Urothelium cell line (cell line): ENCODE results near the gene SELENOW.
"Not testable (repeated sequence)": the region's sequence is repeated elsewhere in the genome, so short reads cannot be mapped to it uniquely, and the experiment has no call there.

Source experiments
- DNase-seq: peaks from one replicate; pipeline ENCODE4 v3.0.0; 2011; ENCODE audit warnings: low spot score, mixed read lengths
- FAIRE-seq: peaks from 2 replicates; lab custom pipeline; 2011; peaks lifted over from hg19 to GRCh38; lab: Jason Lieb, UNC

SELENOW gene

DNA sequence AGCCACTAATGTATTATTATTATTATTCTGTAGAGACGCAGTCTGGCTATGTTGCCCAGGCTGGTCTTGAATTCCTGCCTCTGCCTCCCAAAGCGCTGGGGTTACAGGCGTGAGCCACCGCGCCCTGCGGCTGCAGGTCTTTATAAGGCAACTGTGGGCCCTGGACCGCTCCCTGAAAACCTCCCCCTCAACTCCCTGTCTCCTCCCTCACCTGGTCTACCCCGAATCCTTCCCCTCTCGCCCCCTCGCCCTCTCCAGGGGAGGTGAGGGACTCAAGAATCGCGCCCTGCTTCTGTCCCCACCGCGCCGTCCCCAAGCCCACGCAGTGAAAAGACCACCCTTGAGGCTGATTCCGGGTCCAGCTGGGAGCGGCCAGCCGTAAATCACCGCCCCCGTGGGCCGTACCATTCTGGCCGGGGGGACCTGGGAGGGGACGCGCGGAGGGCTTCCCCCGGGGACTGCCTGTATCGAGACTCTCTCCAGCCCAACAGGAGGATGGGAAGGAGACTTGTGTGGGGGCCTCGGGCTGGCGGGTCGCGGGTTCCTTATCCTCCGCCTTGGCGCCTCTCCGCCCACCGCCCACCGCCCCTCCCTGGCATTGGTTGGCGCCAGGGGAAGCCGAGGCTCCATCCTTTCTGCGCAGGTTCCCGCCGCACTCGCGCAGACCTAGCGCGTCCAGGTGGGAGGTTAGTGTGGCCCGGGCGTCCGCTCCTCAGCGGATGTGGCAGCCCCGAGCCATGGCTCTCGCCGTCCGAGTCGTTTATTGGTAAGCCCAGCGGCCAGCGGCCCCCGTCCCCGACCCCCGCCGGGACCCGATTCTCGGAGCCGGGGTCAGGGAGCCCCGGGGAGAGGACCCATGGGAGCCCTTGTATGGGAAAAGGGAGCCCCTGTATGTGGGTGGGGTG, at the start of gene SELENOW:
TSS of gene SELENOW (plus strand) at position 655 of the 905 bp plus-strand sequence. CDS start at position 738, 83 bp downstream.
- FAIRE-seq (peak; percentile 95), DNase-seq (peak; percentile 96)

DNA sequence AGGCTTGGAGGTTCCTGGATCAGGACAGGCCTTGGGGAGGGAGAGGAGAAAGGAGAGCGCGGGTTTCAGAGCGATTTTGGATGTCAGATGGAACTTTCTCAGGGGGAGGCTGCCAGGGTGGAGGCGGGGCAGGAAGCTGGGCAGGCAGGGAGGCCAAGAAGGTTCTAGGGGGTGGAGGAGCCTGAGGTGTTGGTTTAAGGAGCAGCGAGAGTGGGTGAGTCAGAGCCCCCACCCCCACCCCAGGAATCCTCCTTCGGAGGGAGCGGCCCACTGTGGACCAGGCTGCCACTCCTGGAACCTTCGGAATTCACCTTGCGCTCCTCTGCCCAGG, 49.1 kb upstream of the SELENOW start:
- no peak for FAIRE-seq
- DNase-seq: peak; percentile 91

DNA sequence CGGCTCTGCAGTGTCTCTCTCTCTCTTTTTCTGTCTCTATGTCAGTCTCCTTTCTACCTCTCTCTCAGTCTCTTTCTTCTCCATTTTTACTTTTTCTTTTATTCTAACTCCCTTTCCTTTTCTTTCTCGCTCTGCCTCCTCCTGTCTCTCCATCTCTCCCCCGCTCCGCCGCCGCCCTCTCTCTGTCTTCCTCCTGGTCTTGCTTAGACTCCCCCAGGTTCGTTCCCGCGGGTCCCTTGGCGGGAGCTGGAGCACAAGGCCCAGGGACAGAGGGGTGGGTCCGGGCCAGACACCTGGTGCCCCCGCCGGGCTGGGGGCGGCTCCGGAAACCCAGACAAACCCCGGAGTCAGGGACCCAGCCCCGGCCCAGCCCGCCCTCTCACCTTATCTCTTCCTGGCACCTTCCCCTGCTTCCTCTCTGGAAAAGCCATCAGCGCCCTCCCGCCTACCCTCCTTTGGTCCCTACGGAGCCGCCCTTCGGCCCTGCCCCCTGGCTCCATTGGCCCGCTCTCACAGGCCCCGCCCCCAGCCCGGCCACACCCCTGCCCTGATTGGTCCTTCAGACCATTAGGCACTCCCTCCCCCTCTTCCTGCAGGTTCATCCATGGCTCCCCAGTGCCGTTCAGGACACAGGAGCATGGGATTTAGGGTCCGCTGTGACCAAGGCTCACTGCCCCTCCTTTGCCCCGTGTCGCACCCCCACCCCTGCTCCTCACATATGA, 48.5 kb upstream of the SELENOW start:
- peak; percentile 90 for DNase-seq
- FAIRE-seq: no peak

DNA sequence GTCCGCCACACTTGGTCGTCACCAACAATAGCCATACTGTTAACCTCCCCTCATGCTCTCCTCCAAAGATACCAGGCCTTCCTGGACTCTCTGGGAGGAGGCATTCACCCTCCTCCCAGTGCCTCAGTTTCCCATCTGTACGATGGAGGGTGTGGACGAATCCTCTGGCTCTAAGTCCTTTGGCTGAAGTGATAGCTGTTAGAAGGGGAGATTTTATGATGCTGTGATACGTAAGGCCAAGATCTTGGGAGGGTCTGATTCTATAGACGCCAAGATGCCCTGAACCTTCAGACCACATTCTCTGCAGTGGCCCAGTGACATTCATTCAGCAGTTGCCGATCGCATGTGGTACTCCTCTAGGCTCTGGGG, 48.0 kb upstream of the SELENOW start:
- no peak for FAIRE-seq
- no peak for DNase-seq

DNA sequence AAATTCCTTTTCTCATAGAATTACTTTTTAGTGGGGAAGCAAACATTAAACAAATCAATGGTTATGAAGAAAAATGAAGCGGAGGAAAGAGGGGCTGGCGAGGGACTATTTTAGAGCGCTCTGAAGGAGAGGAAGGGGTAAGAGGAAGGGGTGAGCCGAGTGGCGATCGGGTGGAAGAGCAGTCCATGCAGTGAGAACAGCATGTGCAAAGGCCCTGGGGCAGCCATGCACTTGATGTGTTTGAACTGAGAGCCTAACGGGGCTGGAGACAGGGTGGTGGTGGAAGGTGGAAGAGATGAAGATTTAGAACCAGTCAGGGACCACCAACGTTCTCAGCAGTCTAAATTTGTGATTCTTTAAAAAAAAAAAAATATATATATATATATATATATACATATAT, 47.6 kb upstream of the SELENOW start:
- no peak for DNase-seq

DNA sequence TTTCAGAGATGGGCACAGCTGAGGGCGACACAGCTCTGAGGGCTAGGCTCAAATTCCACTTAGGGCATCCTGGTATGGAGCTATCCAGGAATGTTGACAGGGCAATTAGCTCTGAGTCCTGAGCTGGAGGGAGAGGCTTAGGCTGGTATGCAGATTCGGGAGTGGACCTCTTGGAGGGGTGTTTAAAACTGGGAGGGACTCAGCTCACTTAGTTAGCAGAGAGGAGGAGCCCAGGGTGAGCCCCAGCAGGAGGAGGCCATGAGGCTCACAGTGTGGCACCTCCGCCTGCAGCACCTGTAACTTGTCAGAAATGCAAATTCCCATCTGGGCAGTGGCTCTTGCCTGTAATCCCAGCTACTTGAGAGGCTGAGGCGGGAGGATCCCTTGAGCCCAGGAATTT, 43.4 kb upstream of the SELENOW start:
- DNase-seq (no peak), FAIRE-seq (no peak)

More for the DNA sequence above, 47.6 kb upstream of the SELENOW start:
- no peak for FAIRE-seq

DNA sequence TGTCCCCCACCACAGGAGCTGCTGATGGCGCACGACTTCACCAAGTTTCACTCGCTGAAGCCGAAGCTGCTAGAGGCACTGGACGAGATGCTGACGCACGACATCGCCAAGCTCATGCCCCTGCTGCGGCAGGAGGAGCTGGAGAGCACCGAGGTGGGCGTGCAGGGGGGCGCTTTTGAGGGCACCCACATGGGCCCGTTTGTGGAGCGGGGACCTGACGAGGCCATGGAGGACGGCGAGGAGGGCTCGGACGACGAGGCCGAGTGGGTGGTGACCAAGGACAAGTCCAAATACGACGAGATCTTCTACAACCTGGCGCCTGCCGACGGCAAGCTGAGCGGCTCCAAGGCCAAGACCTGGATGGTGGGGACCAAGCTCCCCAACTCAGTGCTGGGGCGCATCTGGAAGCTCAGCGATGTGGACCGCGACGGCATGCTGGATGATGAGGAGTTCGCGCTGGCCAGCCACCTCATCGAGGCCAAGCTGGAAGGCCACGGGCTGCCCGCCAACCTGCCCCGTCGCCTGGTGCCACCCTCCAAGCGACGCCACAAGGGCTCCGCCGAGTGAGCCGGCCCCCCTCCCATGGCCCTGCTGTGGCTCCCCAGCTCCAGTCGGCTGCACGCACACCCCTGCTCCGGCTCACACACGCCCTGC, 37.5 kb upstream of the SELENOW start:
- FAIRE-seq: no peak

DNA sequence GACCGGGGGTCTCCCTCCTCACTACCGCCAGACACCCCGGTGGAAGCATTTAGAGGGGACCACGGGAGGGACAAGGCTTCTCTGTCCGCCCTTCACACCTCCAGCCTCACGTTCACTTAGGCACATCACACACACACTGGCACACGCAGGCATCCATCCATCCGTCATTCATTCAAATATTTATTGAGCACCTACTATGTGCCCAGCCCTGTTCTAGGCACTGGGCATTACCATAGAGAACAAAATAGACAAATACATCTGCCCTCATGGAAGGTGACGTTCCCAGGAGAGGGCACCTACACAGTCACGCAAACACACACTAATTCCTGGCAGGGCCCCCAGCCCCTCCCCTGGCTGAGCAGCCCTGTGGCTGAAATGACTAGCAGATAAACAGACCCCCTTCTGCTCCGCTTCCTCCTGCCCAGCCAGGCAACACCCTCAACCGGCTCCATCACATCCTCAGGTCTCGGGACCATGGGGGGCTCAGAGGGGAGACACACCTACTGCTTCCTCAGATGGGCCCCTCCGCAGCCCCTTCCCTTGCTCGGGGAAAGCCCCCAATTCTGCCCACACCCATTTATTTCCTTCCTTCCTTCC, 36.9 kb upstream of the SELENOW start:
- FAIRE-seq: no peak
- DNase-seq: no peak

More for the DNA sequence above, 37.5 kb upstream of the SELENOW start:
- DNase-seq: no peak

DNA sequence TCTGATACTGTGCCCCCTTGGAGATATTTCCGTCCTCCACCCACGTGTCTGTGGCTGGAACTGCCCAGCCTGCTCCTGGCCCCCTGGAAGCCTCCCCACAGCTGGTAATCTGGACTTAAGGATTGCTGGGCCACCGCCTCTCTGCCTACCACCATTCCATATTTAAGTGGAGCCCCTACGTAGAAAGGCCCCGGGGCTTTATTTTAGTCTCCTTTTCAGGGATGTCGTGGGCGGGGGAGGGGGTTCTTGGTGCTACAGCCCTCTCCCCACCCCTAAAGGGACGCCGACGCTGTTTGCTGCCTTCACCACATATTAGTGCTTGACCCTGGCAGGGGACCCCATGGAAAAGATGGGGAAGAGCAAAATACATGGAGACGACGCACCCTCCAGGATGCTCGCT, 35.9 kb upstream of the SELENOW start:
- DNase-seq: peak; percentile 17
- FAIRE-seq: no peak

DNA sequence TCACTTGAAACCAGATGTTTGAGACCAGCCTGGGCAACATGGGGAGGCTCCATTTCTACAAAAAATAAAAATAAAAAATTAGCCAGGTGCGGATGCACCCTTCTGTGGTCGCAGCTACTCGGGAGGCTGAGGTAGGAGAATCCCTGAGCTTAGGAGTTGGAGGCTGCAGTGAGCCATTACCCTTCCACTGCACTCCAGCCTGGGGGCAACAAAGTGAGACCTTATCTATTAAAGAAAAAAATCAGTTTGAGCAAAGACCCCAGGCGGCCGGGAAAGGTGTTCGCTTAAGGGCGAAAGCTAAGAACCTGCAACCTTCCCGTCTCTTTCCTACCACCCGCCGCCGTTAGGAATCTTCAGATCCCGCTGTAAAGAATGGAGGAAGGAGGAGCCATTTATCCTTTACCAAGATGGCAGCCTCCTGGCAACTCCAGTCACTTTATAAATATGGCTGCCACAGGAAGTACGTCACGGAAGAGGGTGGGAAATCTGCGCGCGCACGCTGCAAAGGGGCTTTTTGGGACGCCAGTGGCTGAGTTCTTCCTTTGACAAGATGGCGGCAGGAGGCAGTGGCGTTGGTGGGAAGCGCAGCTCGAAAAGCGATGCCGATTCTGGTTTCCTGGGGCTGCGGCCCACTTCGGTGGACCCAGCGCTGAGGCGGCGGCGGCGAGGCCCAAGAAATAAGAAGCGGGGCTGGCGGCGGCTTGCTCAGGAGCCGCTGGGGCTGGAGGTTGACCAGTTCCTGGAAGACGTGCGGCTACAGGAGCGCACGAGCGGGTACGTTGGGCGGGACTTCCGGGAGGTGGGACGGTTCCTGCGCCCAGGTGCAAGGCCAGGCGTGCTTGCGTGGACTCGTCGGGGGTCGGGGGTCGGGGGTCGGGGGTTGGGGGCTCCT, 33.2 kb upstream of the SELENOW start, which contains the start of gene NOP53:
TSS of gene NOP53 (plus strand) at position 537 of the 892 bp plus-strand sequence. CDS start at position 551, 14 bp downstream.
- peak; percentile 94 for DNase-seq
- peak; percentile 20 for FAIRE-seq

DNA sequence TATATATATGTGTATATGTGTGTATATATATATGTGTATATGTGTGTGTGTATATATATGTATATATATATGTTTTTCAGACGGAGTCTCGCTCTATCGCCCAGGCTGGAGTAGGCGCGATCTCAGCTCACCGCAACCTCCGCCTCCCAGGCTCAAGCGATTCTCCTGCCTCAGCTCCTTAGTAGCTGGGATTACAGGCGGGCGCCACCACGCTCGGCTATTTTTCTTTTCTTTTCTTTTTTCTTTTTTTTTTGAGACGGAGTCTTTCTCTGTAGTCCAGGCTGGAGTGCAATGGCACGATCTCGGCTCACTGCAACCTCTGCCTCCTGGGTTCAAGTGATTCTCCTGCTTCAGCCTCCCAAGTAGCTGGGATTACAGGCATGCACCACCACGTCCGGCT, 32.4 kb upstream of the SELENOW start:
- FAIRE-seq, DNase-seq: not testable (repeated sequence)

DNA sequence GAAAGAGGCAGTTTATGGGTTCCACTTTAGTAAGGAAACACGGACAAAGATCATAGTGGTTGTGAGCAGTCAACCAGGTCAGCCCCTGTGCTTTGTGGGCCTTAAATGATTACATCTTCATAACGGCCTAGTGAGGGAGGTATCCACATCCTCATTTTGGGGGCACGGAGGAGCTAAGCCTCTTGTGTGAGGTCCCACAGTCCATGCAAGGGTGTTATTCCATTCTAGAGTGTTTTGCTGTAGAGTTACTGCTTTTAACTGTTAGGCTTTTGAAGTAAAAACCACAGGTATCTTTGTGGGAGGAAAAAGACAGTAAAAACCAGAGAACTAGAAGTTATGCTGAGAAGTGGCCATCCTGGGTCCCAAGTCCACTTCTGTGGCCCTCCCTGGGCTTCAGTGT, 29.2 kb upstream of the SELENOW start:
- FAIRE-seq (no peak), DNase-seq (no peak)

DNA sequence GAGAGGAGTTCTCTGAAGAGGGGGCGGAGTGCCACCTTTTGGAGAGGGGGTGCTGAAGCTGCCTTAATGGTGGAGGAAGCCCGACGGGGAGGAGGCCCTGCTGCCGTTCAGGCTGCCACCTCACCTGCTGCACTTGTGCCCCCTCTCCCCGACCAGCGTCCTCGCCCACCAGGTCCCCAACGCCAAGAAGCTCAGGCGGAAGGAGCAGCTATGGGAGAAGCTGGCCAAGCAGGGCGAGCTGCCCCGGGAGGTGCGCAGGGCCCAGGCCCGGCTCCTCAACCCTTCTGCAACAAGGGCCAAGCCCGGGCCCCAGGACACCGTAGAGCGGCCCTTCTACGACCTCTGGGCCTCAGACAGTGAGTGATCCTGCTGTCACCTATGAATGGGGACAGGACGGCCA, 27.8 kb upstream of the SELENOW start:
- DNase-seq (no peak), FAIRE-seq (no peak)

DNA sequence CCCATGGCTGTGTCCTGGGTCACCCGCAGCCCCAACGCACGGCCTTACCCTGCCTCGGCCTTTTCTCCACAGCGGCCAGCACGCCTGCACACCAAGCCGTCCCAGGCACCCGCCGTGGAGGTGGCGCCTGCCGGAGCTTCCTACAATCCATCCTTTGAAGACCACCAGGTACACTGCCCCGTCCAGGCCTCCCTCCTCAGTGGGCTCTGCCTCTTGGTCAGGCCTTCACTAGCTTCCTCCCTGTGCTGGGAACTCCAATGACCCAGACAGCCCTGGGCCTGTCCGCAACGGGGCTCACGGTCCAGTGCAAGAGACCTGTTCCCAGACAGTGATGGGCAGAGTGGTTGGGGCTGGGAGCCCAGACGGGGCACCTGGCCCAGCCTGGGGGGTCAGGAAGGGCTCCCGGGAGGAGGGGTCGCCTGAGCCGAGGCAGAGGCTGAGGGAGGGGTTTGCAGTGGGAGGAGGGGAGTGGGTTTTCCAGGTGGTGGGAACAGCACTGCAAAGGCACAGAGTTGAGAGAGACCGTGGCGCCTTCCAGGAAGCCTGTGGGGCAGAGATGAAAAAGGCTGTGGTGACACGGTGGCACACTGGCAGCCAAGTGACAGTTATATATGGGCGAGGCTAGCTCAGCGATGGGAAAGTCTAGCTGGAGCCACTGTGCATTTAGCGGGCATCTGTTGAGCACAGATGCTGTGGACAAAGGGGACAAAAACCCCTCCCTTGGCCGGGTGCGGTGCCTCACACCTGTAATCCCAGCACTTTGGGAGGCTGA, 25.9 kb upstream of the SELENOW start:
- DNase-seq (no peak), FAIRE-seq (no peak)

DNA sequence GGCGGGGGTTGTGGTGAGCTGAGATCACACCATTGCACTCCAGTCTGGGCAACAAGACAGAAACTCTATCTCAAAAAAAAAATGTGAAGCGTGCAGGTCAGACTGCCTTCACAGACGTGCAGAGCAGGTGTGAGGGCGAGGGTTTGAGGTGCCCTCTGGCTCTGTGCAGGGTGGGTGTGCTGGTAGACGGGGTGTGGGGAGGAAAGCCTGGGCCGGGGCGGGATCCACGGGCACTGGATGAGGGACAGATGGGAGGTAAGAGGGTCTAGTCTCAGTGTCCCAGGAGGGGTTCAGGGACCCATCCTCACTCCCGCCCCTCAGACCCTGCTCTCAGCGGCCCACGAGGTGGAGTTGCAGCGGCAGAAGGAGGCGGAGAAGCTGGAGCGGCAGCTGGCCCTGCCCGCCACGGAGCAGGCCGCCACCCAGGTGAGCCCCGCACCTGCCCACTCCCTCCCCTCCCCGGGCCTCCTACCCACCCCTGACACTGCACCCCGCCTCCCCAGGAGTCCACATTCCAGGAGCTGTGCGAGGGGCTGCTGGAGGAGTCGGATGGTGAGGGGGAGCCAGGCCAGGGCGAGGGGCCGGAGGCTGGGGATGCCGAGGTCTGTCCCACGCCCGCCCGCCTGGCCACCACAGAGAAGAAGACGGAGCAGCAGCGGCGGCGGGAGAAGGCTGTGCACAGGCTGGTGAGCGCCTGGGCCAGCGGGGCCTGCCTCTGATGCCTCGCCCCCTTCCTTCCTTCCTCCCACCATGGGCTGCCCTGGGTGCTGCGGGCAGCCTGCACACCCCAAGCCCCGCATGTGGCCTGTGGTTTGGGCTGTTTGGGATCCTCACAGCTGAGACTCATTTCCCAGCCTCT, 24.1 kb upstream of the SELENOW start:
- DNase-seq: no peak
- no peak for FAIRE-seq

DNA sequence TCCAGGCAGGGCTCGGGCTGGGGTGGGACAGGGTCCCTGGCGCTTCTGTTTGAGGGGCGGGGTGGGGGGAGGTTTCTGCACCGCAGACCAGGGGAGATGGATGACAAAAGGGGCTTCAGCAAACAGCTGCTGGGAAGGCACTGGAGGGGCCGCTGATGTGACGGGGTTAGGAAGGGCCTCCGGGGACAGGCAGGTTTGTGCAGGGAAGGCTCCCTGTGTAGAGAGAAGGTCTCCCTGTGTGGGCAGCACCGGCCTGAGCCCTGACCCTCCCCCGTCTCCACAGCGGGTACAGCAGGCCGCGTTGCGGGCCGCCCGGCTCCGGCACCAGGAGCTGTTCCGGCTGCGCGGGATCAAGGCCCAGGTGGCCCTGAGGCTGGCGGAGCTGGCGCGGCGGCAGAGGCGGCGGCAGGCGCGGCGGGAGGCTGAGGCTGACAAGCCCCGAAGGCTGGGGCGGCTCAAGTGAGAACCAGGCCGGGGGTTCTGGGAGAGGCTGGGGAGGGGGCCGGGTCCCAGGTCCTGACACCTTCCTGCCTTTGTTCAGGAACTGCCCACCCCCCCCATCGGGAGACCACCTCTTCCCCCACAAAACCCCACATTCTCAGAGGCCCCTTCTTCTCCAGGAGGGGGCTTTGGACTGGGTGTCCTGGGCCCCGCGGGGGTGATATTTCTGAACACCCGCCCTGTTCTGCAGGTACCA, 23.3 kb upstream of the SELENOW start:
- FAIRE-seq: no peak
- DNase-seq: no peak

DNA sequence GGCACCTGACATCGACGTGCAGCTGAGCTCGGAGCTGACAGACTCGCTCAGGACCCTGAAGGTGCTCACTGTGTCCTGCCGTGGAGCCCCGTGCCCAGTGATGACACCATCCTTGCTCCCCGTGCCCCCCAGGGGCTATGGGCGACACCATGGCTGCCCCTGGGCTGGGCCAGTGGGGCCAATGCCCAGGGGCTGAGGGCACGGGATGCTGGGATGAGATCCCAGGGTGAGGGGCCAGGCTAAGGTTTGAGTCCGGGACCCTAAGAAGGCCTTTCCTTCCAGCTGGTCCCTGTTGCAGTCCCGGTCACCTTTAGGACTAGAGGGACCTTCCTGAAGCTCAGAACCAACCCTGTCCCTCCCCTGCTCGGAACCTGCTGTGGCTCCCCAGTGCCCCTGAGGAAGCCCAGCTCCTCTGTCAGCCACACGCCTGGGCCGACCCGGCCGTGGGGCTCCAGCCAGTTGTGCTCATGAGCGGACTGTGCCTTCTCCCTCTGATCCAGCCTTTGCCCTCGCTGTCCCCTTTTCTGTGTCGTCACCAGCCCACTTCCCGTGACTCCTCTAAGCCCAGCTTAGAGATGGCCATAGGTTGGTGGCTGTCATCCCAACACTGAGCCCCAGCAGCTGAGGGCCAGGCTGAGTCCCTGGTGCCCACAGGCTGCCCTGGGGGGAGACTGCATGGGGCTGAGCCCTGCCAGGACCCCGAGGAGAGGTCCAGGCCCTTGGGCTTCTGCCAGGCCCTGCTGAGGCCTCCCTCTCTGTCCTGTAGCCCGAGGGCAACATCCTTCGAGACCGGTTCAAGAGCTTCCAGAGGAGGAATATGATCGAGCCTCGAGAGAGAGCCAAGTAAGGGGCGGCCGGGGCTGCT, 22.5 kb upstream of the SELENOW start:
- FAIRE-seq (no peak), DNase-seq (no peak)
